Uterus (tissue), 4 donors: ENCODE measurements around the gene KIDINS220. TPM values are rescaled to one million over a fixed set of nuclear protein-coding genes. Genes with fewer than 3 reads are reported as not detected.

ENCODE experiments used
- DNase-seq, 2 donors: peaks; one replicate each; pipeline ENCODE4 v3.0.0-alpha.2; 2019 to 2020
- H3K27ac ChIP-seq, 2 donors: fragments of 200-600 bp; sonication (generic); 1 replicate in 1 of 2; 2 replicates in 1 of 2; pipeline ENCODE4 v1.5.1; 2016 to 2018
- H3K27me3 ChIP-seq, 2 donors: fragments of 200-600 bp; sonication (generic); one replicate each; pipeline ENCODE4 v1.5.1; 2018 to 2019; ENCODE audit warnings: control low read depth in 1 of 2
- H3K36me3 ChIP-seq, 2 donors: fragments of 200-600 bp; sonication (generic); one replicate each; pipeline ENCODE4 v1.5.1; 2019; ENCODE audit warnings: control low read depth in 1 of 2
- H3K4me1 ChIP-seq, 2 donors: fragments of 200-600 bp; sonication (generic); one replicate each; pipeline ENCODE4 v1.5.1; 2018 to 2019; ENCODE audit warnings: control low read depth in 1 of 2
- H3K4me3 ChIP-seq, 2 donors: fragments of 200-600 bp; sonication (generic); 1 replicate in 1 of 2; 2 replicates in 1 of 2; pipeline ENCODE4 v1.5.1; 2018 to 2019; ENCODE audit warnings: mild to moderate bottlenecking in 1 of 2
- H3K9me3 ChIP-seq, 2 donors: fragments of 200-600 bp; sonication (generic); one replicate each; pipeline ENCODE4 v1.5.1; 2019; ENCODE audit warnings: control low read depth in 1 of 2
- POLR2A ChIP-seq, 2 donors: fragments of 450-650 bp; IDR thresholded peaks; one replicate each; pipeline ENCODE4 v1.6.1; 2016; ENCODE audit warnings: antibody characterized with exemption in 2 of 2, mild to moderate bottlenecking in 1 of 2, moderate library complexity in 1 of 2
- intact Hi-C: fragments of 100-400 bp; cut with DNase I; formaldehyde crosslinking; loops from one replicate; pipeline ENCODE4 v1.15.1; 2023; ENCODE audit warnings: low total_unique reads
- total RNA-seq, 4 donors: library from RNA; depleted of rRNA in 3 of 4; stranded (reverse); fragments of >200 nt in 3 of 4; gene quantifications; one replicate each; pipeline versions ENCODE4 v1.1.0 to v1.2.4, GENCODE V29; 2014 to 2023
- TF ChIP-seq, protein P1 (sequence below), 4 experiments: fragments of 200-600 bp in 2 of 4; fragments of 450-650 bp in 2 of 4; sonication (generic) in 2 of 4; IDR thresholded peaks; one replicate each; pipeline ENCODE4 v1.5.1; 2016 to 2019; ENCODE audit warnings: antibody characterized with exemption in 4 of 4, mild to moderate bottlenecking in 2 of 4, moderate library complexity in 1 of 4
- donor health status: DM: yes; HTN: yes; CAD: no.

Gene KIDINS220
- total RNA-seq, 4 donors from 2014 or later = 48.8 to 185 (median 72.8) TPM

DNA sequence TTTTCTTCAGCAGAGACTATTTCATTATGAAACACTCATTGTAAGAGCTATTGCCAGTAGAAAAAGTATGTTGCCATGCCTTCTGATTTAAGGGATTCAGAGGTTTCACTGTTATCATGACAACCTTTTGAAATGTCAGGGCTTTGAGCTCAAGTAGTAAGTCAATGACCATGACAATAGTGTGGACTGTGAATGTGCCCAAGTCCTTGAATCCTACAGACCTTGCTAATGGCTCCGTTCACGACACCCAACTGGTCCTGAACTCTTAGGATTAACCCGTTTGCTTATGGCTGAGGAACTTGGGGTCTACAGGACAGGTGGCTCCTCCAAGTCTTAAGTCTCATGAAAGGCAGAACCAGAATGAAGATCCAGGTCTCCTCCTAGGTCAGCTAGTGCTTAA, 17.6 kb upstream of the KIDINS220 start:
- Histone ChIP-seq H3K27me3 (no peaks in the 10 kb centered on the region), H3K4me3 (no peak overlapping the region), H3K36me3 (no peaks in the 10 kb centered on the region), H3K4me1 (no peaks in the 10 kb centered on the region), H3K27ac (no peak overlapping the region), H3K9me3 (no peaks in the 10 kb centered on the region)
- intact Hi-C loops = no loop called here
- no peak for TF ChIP-seq POLR2A (IDR thresholded peaks at IDR 0.05)
- TF ChIP-seq, protein P1, sequence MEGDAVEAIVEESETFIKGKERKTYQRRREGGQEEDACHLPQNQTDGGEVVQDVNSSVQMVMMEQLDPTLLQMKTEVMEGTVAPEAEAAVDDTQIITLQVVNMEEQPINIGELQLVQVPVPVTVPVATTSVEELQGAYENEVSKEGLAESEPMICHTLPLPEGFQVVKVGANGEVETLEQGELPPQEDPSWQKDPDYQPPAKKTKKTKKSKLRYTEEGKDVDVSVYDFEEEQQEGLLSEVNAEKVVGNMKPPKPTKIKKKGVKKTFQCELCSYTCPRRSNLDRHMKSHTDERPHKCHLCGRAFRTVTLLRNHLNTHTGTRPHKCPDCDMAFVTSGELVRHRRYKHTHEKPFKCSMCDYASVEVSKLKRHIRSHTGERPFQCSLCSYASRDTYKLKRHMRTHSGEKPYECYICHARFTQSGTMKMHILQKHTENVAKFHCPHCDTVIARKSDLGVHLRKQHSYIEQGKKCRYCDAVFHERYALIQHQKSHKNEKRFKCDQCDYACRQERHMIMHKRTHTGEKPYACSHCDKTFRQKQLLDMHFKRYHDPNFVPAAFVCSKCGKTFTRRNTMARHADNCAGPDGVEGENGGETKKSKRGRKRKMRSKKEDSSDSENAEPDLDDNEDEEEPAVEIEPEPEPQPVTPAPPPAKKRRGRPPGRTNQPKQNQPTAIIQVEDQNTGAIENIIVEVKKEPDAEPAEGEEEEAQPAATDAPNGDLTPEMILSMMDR (IDR thresholded peaks at IDR 0.05) = no peak
- no peak for DNase-seq

DNA sequence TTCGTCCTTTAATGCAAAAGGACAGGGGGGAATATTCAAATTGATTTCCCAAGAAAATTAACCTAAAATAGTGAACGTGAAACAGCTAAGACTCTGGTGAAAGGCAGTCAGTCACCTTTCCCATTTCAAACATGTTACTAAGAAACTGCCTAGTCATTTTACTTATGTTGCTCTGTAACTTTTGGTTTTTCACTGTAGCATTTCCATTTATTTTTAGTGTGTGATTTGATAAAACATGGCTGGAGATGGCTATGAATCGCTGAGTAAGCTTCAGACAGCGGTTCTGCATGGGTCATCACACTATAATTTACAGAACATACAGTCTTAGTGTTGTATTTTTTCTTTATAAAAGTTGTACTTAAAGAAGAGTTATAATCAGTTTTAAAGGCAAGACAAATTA, 16.0 kb upstream of the KIDINS220 start:
- DNase-seq = no peak
- no peak overlapping the region for H3K4me3 ChIP-seq
- intact Hi-C loops = no loop called here
- H3K27ac ChIP-seq = no peak overlapping the region
- no peaks in the 10 kb centered on the region for H3K9me3 ChIP-seq
- no peaks in the 10 kb centered on the region for H3K4me1 ChIP-seq
- no peaks in the 10 kb centered on the region for H3K27me3 ChIP-seq
- H3K36me3 ChIP-seq = no peaks in the 10 kb centered on the region
- no peak for TF ChIP-seq POLR2A (IDR thresholded peaks at IDR 0.05)
- TF ChIP-seq, protein P1 (IDR thresholded peaks at IDR 0.05) = no peak

DNA sequence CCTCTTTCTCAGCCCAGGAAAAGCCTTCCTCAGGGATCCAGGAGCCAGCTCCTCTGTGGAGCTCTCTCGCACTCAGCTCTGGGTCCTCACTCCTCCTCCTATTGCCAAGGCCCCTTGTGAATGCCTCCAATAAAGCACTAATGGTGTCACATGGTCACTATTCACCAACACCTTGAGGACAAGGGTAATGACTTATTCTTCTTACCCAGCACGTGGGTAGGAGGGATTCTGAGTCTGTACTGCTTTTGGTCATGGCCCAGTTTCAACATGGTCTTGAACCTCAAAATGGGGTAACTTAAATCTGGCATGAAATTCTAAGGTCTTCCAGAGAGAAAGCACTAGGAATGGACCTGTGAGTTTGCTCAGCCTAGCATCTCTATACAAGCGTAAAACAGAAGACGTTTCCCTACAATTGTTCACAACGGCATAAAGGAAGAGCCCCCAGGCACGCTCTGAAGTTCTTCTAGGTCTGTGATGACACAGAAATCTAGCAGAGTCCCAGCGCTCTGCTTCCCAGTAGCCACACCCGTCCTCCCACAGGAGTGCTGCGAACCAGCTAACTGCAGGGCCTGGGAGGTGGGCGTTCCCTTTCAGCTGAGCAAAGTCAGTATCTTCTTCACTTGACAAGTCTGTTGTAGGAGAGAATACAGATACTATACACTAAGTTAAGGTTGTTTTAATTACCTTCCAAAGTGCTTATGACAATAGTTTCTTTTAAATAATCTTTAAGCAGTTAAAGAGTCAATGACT, 14.6 kb upstream of the KIDINS220 start:
- intact Hi-C loops = no loop called here
- H3K27me3 ChIP-seq = no peaks in the 10 kb centered on the region
- no peaks in the 10 kb centered on the region for H3K9me3 ChIP-seq
- H3K36me3 ChIP-seq = no peaks in the 10 kb centered on the region
- H3K27ac ChIP-seq = no peak overlapping the region
- no peak for DNase-seq
- TF ChIP-seq POLR2A (IDR thresholded peaks at IDR 0.05) = no peak
- H3K4me3 ChIP-seq = no peak overlapping the region
- no peaks in the 10 kb centered on the region for H3K4me1 ChIP-seq

DNA sequence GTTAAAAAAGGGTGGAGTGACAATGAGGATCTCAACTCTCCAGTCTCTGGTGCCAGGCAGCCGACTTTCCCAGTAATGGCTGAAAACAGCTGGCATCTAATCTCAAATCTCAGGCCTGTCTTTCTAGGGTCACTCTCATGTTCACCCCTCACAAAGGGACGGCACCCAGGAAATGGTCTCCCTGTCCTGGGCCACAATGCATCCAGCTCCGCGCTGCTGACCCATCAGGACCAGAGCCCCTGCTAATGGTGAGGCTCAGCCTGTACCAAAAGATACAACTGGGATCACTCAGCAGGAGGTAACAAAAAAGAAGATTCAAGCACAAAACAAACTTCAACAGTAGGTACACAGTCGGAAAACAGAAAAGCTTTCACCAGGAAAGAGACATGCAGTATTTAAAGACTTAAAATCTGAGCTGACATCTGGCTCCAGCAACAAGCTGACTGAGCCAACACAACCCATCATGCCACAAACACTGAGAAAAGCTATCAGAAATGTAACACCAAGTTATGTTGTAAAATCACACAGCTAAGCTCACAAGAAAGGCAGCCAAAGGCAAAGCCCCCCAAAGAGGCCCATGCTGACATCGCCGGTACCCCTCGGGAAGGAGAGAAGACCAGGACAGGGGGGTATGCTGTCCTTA, 13.6 kb upstream of the KIDINS220 start:
- Histone ChIP-seq H3K36me3 (no peaks in the 10 kb centered on the region), H3K4me3 (no peak overlapping the region), H3K9me3 (no peaks in the 10 kb centered on the region), H3K27ac (no peak overlapping the region), H3K27me3 (no peaks in the 10 kb centered on the region), H3K4me1 (no peaks in the 10 kb centered on the region)
- intact Hi-C loops = no loop called here
- TF ChIP-seq POLR2A (IDR thresholded peaks at IDR 0.05) = no peak
- TF ChIP-seq, protein P1 (IDR thresholded peaks at IDR 0.05) = no peak
- DNase-seq = no peak

DNA sequence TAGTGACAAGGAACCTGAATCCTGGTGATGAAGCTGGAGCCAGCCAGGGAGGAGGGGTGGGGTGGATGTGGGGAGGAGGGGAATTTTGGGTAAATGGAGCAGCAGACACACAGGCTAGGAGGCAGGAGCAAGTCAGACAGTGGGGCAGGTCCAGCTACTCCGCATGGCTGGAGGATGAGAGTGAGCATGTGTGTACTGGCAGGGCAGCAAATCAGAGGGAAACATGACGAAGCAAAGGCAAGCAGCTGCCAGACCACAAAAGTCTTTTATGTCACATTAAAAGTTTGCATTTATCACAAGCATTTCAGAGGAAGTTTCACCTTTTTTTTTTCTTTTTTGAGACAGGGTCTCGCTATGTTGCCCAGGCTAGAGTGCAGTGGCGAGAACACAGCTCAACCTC, 11.9 kb upstream of the KIDINS220 start:
- intact Hi-C loops = no loop called here
- Histone ChIP-seq H3K9me3 (no peaks in the 10 kb centered on the region), H3K4me3 (no peak overlapping the region), H3K4me1 (no peaks in the 10 kb centered on the region), H3K27me3 (no peaks in the 10 kb centered on the region), H3K27ac (no peak overlapping the region), H3K36me3 (no peaks in the 10 kb centered on the region)
- no peak for DNase-seq
- TF ChIP-seq POLR2A (IDR thresholded peaks at IDR 0.05) = no peak
- TF ChIP-seq, protein P1 (IDR thresholded peaks at IDR 0.05) = no peak
